MCF 10A (cell line): ENCODE data around the gene DLG2. TPM values are rescaled to one million over a fixed set of nuclear protein-coding genes. Genes with fewer than 3 reads are reported as not detected.

ENCODE experiments used
- BruUV-seq: library from RNA; stranded (reverse); fragments of 400-500 nt; replicated peaks from 2 replicates; lab custom pipeline; 2021; lab: Mats Ljungman, UMichigan
- CTCF ChIA-PET: fragments of 300-600 bp; sonication (Branson Sonifier 250); formaldehyde crosslinking; extraction: SDS; loops from one replicate; lab custom pipeline; 2021; ENCODE audit warnings: antibody characterized with exemption, inconsistent platforms; lab: Yijun Ruan, JAX
- POLR2A ChIA-PET: fragments of 300-600, 350-650 bp; sonication (Branson Sonifier 250); formaldehyde crosslinking; extraction: SDS; loops from one replicate; lab custom pipeline; 2020; ENCODE audit warnings: antibody characterized with exemption, inconsistent platforms; lab: Yijun Ruan, JAX
- DNase-seq: peaks from one replicate; pipeline ENCODE4 v3.0.0-alpha.2; 2018; ENCODE audit not compliant: unreplicated experiment
- H3K27ac Mint-ChIP-seq: one replicate; pipeline ENCODE4 v1.8.0; 2022; ENCODE audit warnings: mild to moderate bottlenecking, low read depth, mixed read lengths; ENCODE audit not compliant: unreplicated experiment
- H3K27me3 Mint-ChIP-seq: one replicate; pipeline ENCODE4 v1.8.0; 2022; ENCODE audit warnings: mixed read lengths; ENCODE audit not compliant: insufficient read depth, unreplicated experiment
- H3K36me3 Mint-ChIP-seq: one replicate; pipeline ENCODE4 v1.8.0; 2022; ENCODE audit warnings: mild to moderate bottlenecking, moderate library complexity, mixed read lengths; ENCODE audit not compliant: insufficient read depth, unreplicated experiment
- H3K4me1 Mint-ChIP-seq: one replicate; pipeline ENCODE4 v1.8.0; 2022; ENCODE audit warnings: mixed read lengths; ENCODE audit not compliant: insufficient read depth, unreplicated experiment
- H3K4me3 Mint-ChIP-seq: one replicate; pipeline ENCODE4 v1.8.0; 2022; ENCODE audit warnings: mild to moderate bottlenecking, moderate library complexity, mixed read lengths; ENCODE audit not compliant: unreplicated experiment
- H3K9me3 Mint-ChIP-seq: one replicate; pipeline ENCODE4 v1.8.0; 2022; ENCODE audit warnings: mixed read lengths; ENCODE audit not compliant: unreplicated experiment
- intact Hi-C: fragments of 100-400 bp; cut with micrococcal nuclease; formaldehyde crosslinking; loops from 2 replicates; pipeline ENCODE4 v1.14.1; 2022
- total RNA-seq: library from RNA; stranded (reverse); gene quantifications from 2 replicates; pipeline ENCODE4 v1.2.3, GENCODE V29; 2022
- TF ChIP-seq, protein P1 (sequence below): fragments of 200-600 bp; IDR thresholded peaks from one replicate; pipeline ENCODE4 v1.8.0; 2022; ENCODE audit warnings: antibody characterized with exemption, mild to moderate bottlenecking; ENCODE audit not compliant: unreplicated experiment

Gene DLG2
- total RNA-seq, 1 experiment from 2014 or later: 0.26 TPM

DNA sequence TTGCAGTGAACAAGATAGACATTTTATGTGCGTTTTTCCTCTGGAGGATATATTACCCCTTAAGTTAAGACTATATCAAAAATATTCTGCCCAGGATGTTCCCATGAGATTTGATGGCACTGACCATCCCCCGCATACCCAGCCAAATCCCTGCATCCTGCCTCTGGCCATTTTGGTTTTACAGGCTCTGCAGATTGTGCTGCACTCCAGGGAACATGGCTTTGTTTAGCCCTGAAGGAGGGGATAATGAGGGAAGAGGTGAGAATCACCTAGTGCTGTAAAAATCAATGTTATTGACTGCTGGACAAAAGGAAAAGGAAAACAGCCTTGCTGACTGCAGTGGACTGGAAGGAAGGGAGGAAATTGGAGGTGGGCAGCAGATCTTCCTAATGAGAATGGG is 717.4 kb downstream of the DLG2 start:
- no peak overlapping the region for H3K27ac Mint-ChIP-seq
- intact Hi-C loops: no loop called here
- no peaks in the 10 kb centered on the region for H3K9me3 Mint-ChIP-seq
- ChIA-PET CTCF (no interaction called here), POLR2A (no interaction called here)
- H3K4me1 Mint-ChIP-seq: no peaks in the 10 kb centered on the region
- no peak for DNase-seq
- peaks cover 50% of the 10 kb centered on the region for H3K27me3 Mint-ChIP-seq
- no peaks in the 10 kb centered on the region for H3K36me3 Mint-ChIP-seq
- TF ChIP-seq, protein P1, sequence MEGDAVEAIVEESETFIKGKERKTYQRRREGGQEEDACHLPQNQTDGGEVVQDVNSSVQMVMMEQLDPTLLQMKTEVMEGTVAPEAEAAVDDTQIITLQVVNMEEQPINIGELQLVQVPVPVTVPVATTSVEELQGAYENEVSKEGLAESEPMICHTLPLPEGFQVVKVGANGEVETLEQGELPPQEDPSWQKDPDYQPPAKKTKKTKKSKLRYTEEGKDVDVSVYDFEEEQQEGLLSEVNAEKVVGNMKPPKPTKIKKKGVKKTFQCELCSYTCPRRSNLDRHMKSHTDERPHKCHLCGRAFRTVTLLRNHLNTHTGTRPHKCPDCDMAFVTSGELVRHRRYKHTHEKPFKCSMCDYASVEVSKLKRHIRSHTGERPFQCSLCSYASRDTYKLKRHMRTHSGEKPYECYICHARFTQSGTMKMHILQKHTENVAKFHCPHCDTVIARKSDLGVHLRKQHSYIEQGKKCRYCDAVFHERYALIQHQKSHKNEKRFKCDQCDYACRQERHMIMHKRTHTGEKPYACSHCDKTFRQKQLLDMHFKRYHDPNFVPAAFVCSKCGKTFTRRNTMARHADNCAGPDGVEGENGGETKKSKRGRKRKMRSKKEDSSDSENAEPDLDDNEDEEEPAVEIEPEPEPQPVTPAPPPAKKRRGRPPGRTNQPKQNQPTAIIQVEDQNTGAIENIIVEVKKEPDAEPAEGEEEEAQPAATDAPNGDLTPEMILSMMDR: no peak
- no peak overlapping the region for H3K4me3 Mint-ChIP-seq
- no TSS peak for BruUV-seq

DNA sequence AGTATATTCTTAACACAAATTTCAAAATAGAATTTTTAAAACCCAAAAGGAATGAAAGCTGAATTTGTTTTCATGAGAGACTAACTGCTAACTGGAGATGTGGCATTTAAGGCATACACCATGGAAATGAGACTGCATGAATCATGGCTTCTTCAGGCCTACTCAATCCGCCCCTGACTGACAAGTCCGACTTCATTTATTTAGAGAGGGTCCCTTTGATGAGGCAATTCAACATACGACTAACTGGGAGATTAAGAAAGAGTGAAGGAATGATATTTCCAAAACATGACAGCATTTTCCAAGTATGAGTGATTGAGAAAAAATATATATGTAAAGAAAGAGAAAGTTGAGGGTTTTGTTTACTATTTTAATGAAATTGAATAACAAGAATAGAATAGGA is 720.1 kb downstream of the DLG2 start:
- no peak for DNase-seq
- BruUV-seq: no TSS peak
- H3K27me3 Mint-ChIP-seq: peaks cover 39% of the 10 kb centered on the region
- no peaks in the 10 kb centered on the region for H3K9me3 Mint-ChIP-seq
- intact Hi-C loops: no loop called here
- CTCF ChIA-PET: no interaction called here
- POLR2A ChIA-PET: no interaction called here
- H3K4me3 Mint-ChIP-seq: no peak overlapping the region
- TF ChIP-seq, protein P1: no peak
- H3K27ac Mint-ChIP-seq: no peak overlapping the region
- no peaks in the 10 kb centered on the region for H3K4me1 Mint-ChIP-seq
- no peaks in the 10 kb centered on the region for H3K36me3 Mint-ChIP-seq

- ChIA-PET POLR2A (no interaction called here), CTCF (no interaction called here)
- DNase-seq: peak; percentile 13
- TF ChIP-seq, protein P1: no peak
- H3K27me3 Mint-ChIP-seq: peaks cover 31% of the 10 kb centered on the region
- no peak overlapping the region for H3K4me3 Mint-ChIP-seq
- H3K4me1 Mint-ChIP-seq: no peaks in the 10 kb centered on the region
- H3K27ac Mint-ChIP-seq: no peak overlapping the region
- no TSS peak for BruUV-seq
- no peaks in the 10 kb centered on the region for H3K9me3 Mint-ChIP-seq
- H3K36me3 Mint-ChIP-seq: no peaks in the 10 kb centered on the region
- intact Hi-C loops: no loop called here
Observed at GRCh38 chr11:84905411-84905810, 721.7 kb downstream of the DLG2 start.

- Mint-ChIP-seq H3K36me3 (no peaks in the 10 kb centered on the region), H3K27ac (no peak overlapping the region), H3K4me3 (no peak overlapping the region), H3K4me1 (no peaks in the 10 kb centered on the region), H3K27me3 (peaks cover 18% of the 10 kb centered on the region), H3K9me3 (no peaks in the 10 kb centered on the region)
- TF ChIP-seq, protein P1: no peak
- ChIA-PET POLR2A (no interaction called here), CTCF (interaction anchor here (0.6 kb wide), 1 partner anchor 52 kb away, joined by 4 read pairs; no protein-coding TSS in a partner anchor)
- intact Hi-C loops: no loop called here
- BruUV-seq: no TSS peak
- DNase-seq: no peak
Observed at GRCh38 chr11:84902445-84902844, 724.7 kb downstream of the DLG2 start.
